Endothelial cell (in vitro differentiated cells): ENCODE results near the gene KREMEN1. TPM values are rescaled to one million over a fixed set of nuclear protein-coding genes. Genes with fewer than 3 reads are reported as not detected.

ENCODE experiments used
- DNase-seq: peaks from one replicate; pipeline ENCODE4 v3.0.0; 2021; ENCODE audit warnings: low spot score
- H3K27ac Mint-ChIP-seq: one replicate; pipeline ENCODE4 v1.8.0; 2021; ENCODE audit warnings: mixed read lengths, inconsistent platforms; ENCODE audit not compliant: unreplicated experiment
- H3K27me3 Mint-ChIP-seq: one replicate; pipeline ENCODE4 v1.8.0; 2021; ENCODE audit warnings: mild to moderate bottlenecking, moderate library complexity, mixed read lengths, inconsistent platforms; ENCODE audit not compliant: unreplicated experiment
- H3K36me3 Mint-ChIP-seq: one replicate; pipeline ENCODE4 v1.8.0; 2021; ENCODE audit warnings: mild to moderate bottlenecking, low read depth, mixed read lengths, inconsistent platforms; ENCODE audit not compliant: unreplicated experiment
- H3K4me1 Mint-ChIP-seq: one replicate; pipeline ENCODE4 v1.8.0; 2021; ENCODE audit warnings: mild to moderate bottlenecking, mixed read lengths, inconsistent platforms; ENCODE audit not compliant: unreplicated experiment
- H3K4me3 Mint-ChIP-seq: one replicate; pipeline ENCODE4 v1.8.0; 2021; ENCODE audit warnings: mild to moderate bottlenecking, mixed read lengths, inconsistent platforms; ENCODE audit not compliant: unreplicated experiment
- H3K9me3 Mint-ChIP-seq: one replicate; pipeline ENCODE4 v1.8.0; 2021; ENCODE audit warnings: mixed read lengths, inconsistent platforms; ENCODE audit not compliant: unreplicated experiment
- CTCF ChIP-seq: fragments of 200-600 bp; sonication (generic); IDR thresholded peaks from one replicate; pipeline ENCODE4 v1.5.0; 2021; ENCODE audit warnings: antibody characterized with exemption; ENCODE audit not compliant: unreplicated experiment
- total RNA-seq: library from RNA; stranded (reverse); fragmentation: NEBNext Ultra II Directional; extraction: Animal tissue kit (Norgen Biotek cat#: 25700); gene quantifications from one replicate; pipeline ENCODE4 v1.2.1, GENCODE V29; 2021; ENCODE audit not compliant: unreplicated experiment

KREMEN1 gene
- total RNA-seq, 1 donor from 2014 or later, result 3.1 TPM

- DNase-seq, result no peak
- H3K27me3 Mint-ChIP-seq, result no peaks in the 10 kb centered on the region
- H3K9me3 Mint-ChIP-seq, result no peaks in the 10 kb centered on the region
- no peak for TF ChIP-seq CTCF
- H3K36me3 Mint-ChIP-seq, result no peaks in the 10 kb centered on the region
- no peak overlapping the region for H3K4me3 Mint-ChIP-seq
- peaks cover 4% of the 10 kb centered on the region for H3K4me1 Mint-ChIP-seq
- no peak overlapping the region for H3K27ac Mint-ChIP-seq
Observed at GRCh38 chr22:29093501-29094300, 20.9 kb downstream of the KREMEN1 start.

- peaks cover 4% of the 10 kb centered on the region for H3K4me1 Mint-ChIP-seq
- H3K27me3 Mint-ChIP-seq, result no peaks in the 10 kb centered on the region
- H3K9me3 Mint-ChIP-seq, result no peaks in the 10 kb centered on the region
Observed at GRCh38 chr22:29095459-29095858, 22.6 kb downstream of the KREMEN1 start.

GRCh38 chr22:29096736-29097669 is 24.2 kb downstream of the KREMEN1 start:
- Mint-ChIP-seq H3K4me3 (no peak overlapping the region), H3K27ac (peak overlapping the region; percentile 3), H3K36me3 (no peaks in the 10 kb centered on the region), H3K27me3 (no peaks in the 10 kb centered on the region), H3K4me1 (no peaks in the 10 kb centered on the region), H3K9me3 (no peaks in the 10 kb centered on the region)
- no peak for TF ChIP-seq CTCF
- no peak for DNase-seq

More at GRCh38 chr22:29095459-29095858, 22.6 kb downstream of the KREMEN1 start:
- DNase-seq, result no peak
- H3K27ac Mint-ChIP-seq, result no peak overlapping the region
- TF ChIP-seq CTCF, result no peak
- H3K36me3 Mint-ChIP-seq, result no peaks in the 10 kb centered on the region
- H3K4me3 Mint-ChIP-seq, result no peak overlapping the region

- Mint-ChIP-seq H3K36me3 (no peaks in the 10 kb centered on the region), H3K4me1 (no peaks in the 10 kb centered on the region), H3K9me3 (no peaks in the 10 kb centered on the region), H3K27ac (no peak overlapping the region), H3K27me3 (no peaks in the 10 kb centered on the region), H3K4me3 (no peak overlapping the region)
- TF ChIP-seq CTCF, result no peak
- DNase-seq, result no peak
Observed at GRCh38 chr22:29098296-29098695, 25.5 kb downstream of the KREMEN1 start.
